Astrocyte of the spinal cord (primary cell): ENCODE results near the gene TESK2.

Source experiments
- DNase-seq: peaks from one replicate; pipeline ENCODE4 v3.0.0; 2011; ENCODE audit warnings: low read depth, low spot score
- H3K4me3 ChIP-seq: 2 replicates; pipeline ENCODE4 v1.5.1; 2011; ENCODE audit warnings: low read depth, mild to moderate bottlenecking, low read length, moderate library complexity
- CTCF ChIP-seq: IDR thresholded peaks from 2 replicates; pipeline ENCODE4 v1.5.1; 2012; ENCODE audit warnings: low read depth, mild to moderate bottlenecking, low read length, inconsistent platforms
- in situ Hi-C: cut with HindIII; loops from 2 replicates; pipeline ENCODE4 v1.10.0; 2017; ENCODE audit warnings: low sequenced_read_pairs

The TESK2 gene

GRCh38 chr1:45326627-45327623, 164.0 kb downstream of the TESK2 start, which contains the start of gene HPDL:
Gene HPDL, plus strand, starts transcription at chr1:45326895. Its CDS starts 254 bp downstream, at chr1:45327149.
- in situ Hi-C loops, result no loop called here
- peak within 1 kb of the TSS; percentile 53 for H3K4me3 ChIP-seq
- peak; percentile 42 for DNase-seq
- TF ChIP-seq CTCF, result no peak

GRCh38 chr1:45325851-45326506, 165.0 kb downstream of the TESK2 start:
- in situ Hi-C loops, result no loop called here
- no peak for DNase-seq
- peak overlapping the region; percentile 53 for H3K4me3 ChIP-seq
- no peak for TF ChIP-seq CTCF

- in situ Hi-C loops, result no loop called here
Observed at GRCh38 chr1:45322486-45323040, 168.4 kb downstream of the TESK2 start.

GRCh38 chr1:45321444-45321843, 169.5 kb downstream of the TESK2 start:
- in situ Hi-C loops, result no loop called here
- no peak for TF ChIP-seq CTCF
- no peak for DNase-seq
- no peak overlapping the region for H3K4me3 ChIP-seq

More at GRCh38 chr1:45322486-45323040, 168.4 kb downstream of the TESK2 start:
- no peak for DNase-seq
- no peak for TF ChIP-seq CTCF
- H3K4me3 ChIP-seq, result no peak overlapping the region

- no peak for TF ChIP-seq CTCF
- DNase-seq, result no peak
- in situ Hi-C loops, result no loop called here
- H3K4me3 ChIP-seq, result no peak overlapping the region
Observed at GRCh38 chr1:45319761-45320160, 171.2 kb downstream of the TESK2 start.

- TF ChIP-seq CTCF, result no peak
- no peak for DNase-seq
- no peak overlapping the region for H3K4me3 ChIP-seq
- in situ Hi-C loops, result no loop called here
Observed at GRCh38 chr1:45317166-45317565, 173.8 kb downstream of the TESK2 start.
